Calu3 (cell line): ENCODE data around the gene SHC2. TPM values are rescaled to one million over a fixed set of nuclear protein-coding genes. Genes with fewer than 3 reads are reported as not detected.

Source experiments
- BruUV-seq: library from RNA; stranded (reverse); fragments of 400-500 nt; replicated peaks from 2 replicates; lab custom pipeline; 2021; lab: Mats Ljungman, UMichigan
- CTCF ChIA-PET: fragments of 300-600 bp; sonication (Branson Sonifier 250); formaldehyde crosslinking; loops from one replicate; lab custom pipeline; 2022; ENCODE audit warnings: antibody characterized with exemption; lab: Charles Lee
- DNase-seq: peaks from one replicate; pipeline ENCODE4 v3.0.0; 2022
- H3K27ac Mint-ChIP-seq: one replicate; pipeline ENCODE4 v1.8.0; 2022; ENCODE audit warnings: mixed read lengths; ENCODE audit not compliant: unreplicated experiment
- H3K27me3 Mint-ChIP-seq: one replicate; pipeline ENCODE4 v1.8.0; 2022; ENCODE audit warnings: mixed read lengths; ENCODE audit not compliant: unreplicated experiment
- H3K36me3 Mint-ChIP-seq: one replicate; pipeline ENCODE4 v1.8.0; 2022; ENCODE audit warnings: mild to moderate bottlenecking, moderate library complexity, mixed read lengths; ENCODE audit not compliant: insufficient read depth, unreplicated experiment
- H3K4me1 Mint-ChIP-seq: one replicate; pipeline ENCODE4 v1.8.0; 2022; ENCODE audit warnings: mild to moderate bottlenecking, low read depth, mixed read lengths; ENCODE audit not compliant: unreplicated experiment
- H3K4me3 Mint-ChIP-seq: one replicate; pipeline ENCODE4 v1.8.0; 2022; ENCODE audit warnings: mild to moderate bottlenecking, low read depth, moderate library complexity, mixed read lengths; ENCODE audit not compliant: unreplicated experiment
- H3K9me3 Mint-ChIP-seq: one replicate; pipeline ENCODE4 v1.8.0; 2022; ENCODE audit warnings: low read depth, mixed read lengths; ENCODE audit not compliant: unreplicated experiment
- intact Hi-C: fragments of 100-400 bp; cut with micrococcal nuclease; formaldehyde crosslinking; loops from one replicate; pipeline ENCODE4 v1.10.0; 2022; ENCODE audit not compliant: unreplicated experiment
- total RNA-seq: library from RNA; stranded (reverse); gene quantifications from 2 replicates; pipeline ENCODE4 v1.2.3, GENCODE V29; 2022
- TF ChIP-seq, protein P1 (sequence below): fragments of 200-600 bp; IDR thresholded peaks from one replicate; pipeline ENCODE4 v1.8.0; 2022; ENCODE audit warnings: antibody characterized with exemption; ENCODE audit not compliant: unreplicated experiment

The SHC2 gene
- total RNA-seq, 1 experiment from 2014 or later, result 8.4 TPM

DNA sequence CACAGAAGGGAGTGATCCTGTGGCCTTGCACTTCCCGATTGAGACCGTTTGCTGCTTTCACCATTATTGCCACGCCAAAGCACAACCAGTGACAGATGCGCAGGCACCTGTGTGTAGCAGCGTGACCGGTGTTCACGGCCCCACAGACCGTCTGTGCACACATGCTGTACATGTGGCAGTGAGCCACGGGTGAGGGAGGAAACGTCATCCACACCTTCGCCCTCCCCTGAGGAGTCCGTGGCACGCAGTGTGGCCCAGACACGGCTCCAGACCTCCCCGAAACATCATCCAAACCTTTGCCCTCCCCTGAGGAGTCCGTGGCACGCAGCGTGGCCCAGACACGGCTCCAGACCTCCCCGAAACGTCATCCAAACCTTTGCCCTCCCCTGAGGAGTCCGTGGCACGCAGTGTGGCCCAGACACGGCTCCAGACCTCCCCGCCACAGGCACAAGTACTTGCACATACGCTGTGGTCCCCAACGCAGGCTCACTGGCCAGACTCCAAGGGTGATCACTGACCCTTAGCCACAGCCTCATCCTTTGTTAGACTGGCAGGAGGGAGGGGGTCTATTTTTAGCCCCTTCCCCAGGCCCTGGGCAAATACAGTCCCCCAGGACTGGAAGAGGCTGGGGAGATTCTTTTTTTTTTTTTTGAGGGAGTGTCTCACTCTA, 7.9 kb upstream of the SHC2 start:
- no peaks in the 10 kb centered on the region for H3K9me3 Mint-ChIP-seq
- no peaks in the 10 kb centered on the region for H3K36me3 Mint-ChIP-seq
- intact Hi-C loops, result no loop called here
- H3K4me1 Mint-ChIP-seq, result no peaks in the 10 kb centered on the region
- peaks cover 13% of the 10 kb centered on the region for H3K27me3 Mint-ChIP-seq
- no TSS peak for BruUV-seq
- H3K4me3 Mint-ChIP-seq, result no peak overlapping the region
- no peak overlapping the region for H3K27ac Mint-ChIP-seq
- DNase-seq, result no peak
- CTCF ChIA-PET, result no interaction called here
- TF ChIP-seq, protein P1, sequence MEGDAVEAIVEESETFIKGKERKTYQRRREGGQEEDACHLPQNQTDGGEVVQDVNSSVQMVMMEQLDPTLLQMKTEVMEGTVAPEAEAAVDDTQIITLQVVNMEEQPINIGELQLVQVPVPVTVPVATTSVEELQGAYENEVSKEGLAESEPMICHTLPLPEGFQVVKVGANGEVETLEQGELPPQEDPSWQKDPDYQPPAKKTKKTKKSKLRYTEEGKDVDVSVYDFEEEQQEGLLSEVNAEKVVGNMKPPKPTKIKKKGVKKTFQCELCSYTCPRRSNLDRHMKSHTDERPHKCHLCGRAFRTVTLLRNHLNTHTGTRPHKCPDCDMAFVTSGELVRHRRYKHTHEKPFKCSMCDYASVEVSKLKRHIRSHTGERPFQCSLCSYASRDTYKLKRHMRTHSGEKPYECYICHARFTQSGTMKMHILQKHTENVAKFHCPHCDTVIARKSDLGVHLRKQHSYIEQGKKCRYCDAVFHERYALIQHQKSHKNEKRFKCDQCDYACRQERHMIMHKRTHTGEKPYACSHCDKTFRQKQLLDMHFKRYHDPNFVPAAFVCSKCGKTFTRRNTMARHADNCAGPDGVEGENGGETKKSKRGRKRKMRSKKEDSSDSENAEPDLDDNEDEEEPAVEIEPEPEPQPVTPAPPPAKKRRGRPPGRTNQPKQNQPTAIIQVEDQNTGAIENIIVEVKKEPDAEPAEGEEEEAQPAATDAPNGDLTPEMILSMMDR, result no peak

DNA sequence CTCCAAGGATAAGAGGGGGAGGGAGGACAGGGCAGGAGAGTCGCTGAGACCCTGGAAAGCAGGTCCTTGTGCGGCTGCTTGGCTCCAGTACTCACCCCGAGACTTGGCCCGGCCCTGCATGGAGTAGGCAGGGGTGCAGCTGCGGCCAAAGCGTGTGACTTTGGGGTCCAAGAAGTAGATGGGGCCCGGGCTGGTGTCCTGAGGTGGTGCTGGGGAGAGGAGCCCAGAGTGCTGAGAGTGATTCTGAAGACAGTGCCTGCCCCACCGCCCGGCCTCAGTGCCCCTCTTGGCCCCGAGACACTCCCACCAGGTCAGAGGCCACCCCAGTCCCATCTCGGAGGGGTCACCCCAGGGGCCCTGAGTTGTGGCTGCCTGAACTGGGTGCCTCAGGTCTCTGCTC, 6.7 kb upstream of the SHC2 start:
- peaks cover 13% of the 10 kb centered on the region for H3K27me3 Mint-ChIP-seq
- intact Hi-C loops, result no loop called here
- no peaks in the 10 kb centered on the region for H3K4me1 Mint-ChIP-seq
- H3K27ac Mint-ChIP-seq, result no peak overlapping the region
- H3K9me3 Mint-ChIP-seq, result no peaks in the 10 kb centered on the region
- TF ChIP-seq, protein P1, result no peak
- CTCF ChIA-PET, result interaction anchor here (0.5 kb wide), 1 partner anchor 11 kb away, joined by 8 read pairs; no protein-coding TSS in a partner anchor
- DNase-seq, result no peak
- no TSS peak for BruUV-seq
- peaks cover 3% of the 10 kb centered on the region for H3K36me3 Mint-ChIP-seq
- no peak overlapping the region for H3K4me3 Mint-ChIP-seq

DNA sequence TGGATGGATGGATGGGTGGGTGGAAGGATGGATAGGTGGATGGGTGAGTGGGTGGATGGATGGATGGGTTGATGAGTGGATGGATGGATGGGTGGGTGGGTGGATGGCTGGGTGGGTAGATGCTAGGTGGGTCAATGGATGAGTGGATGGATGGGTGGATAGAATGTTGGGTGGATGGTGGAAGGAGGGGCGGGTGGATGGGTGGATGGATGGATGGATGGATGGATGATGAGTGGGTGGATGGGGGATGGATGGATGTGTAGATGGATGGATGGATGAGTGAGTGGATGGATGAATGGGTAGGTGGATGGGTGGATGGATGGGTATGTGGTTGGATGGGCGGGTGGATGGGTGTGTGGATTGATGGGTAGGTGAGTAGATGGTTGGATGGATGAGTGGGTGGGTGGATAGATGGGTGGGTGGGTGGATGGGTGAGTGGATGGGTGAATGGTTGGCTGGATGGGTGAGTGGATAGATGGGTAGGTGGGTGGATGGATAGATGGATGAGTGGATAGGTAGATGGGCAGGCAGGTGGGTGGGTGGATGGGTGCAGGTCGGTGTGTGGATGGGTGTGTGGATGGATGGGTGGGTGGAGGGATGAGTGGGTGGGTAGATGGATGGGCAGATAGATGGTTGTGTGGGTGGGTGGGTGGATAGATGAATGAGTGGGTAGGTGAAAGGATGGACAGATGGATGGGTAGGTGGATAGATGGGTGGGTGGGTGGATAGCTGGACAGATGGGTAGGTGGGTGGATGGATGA, 4.4 kb upstream of the SHC2 start:
- H3K9me3 Mint-ChIP-seq, result no peaks in the 10 kb centered on the region
- no peak overlapping the region for H3K27ac Mint-ChIP-seq
- intact Hi-C loops, result no loop called here
- CTCF ChIA-PET, result no interaction called here
- peaks cover 15% of the 10 kb centered on the region for H3K36me3 Mint-ChIP-seq
- TF ChIP-seq, protein P1, result no peak
- BruUV-seq, result no TSS peak
- no peak for DNase-seq
- peaks cover 13% of the 10 kb centered on the region for H3K27me3 Mint-ChIP-seq
- H3K4me3 Mint-ChIP-seq, result no peak overlapping the region
- H3K4me1 Mint-ChIP-seq, result no peaks in the 10 kb centered on the region

DNA sequence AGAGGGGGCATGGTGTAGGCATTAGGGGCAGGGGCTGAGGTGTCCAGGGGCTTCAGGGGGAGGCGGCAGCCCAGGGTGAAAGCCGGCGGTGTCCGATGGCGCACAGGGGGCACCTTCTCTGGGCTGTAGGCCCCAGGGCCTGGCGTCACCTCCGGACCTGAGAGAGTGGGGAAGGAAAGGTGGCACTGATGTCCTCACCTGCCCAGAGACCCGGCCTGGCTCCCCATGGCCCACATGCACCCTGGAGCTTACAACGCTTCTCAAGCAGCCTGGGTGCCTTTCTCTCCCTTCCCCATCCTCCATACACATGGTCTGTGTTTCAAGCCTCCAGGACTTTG, 3.3 kb upstream of the SHC2 start:
- Mint-ChIP-seq H3K4me1 (no peaks in the 10 kb centered on the region), H3K27ac (no peak overlapping the region), H3K27me3 (peaks cover 13% of the 10 kb centered on the region), H3K36me3 (peaks cover 23% of the 10 kb centered on the region), H3K9me3 (no peaks in the 10 kb centered on the region), H3K4me3 (no peak overlapping the region)
- TF ChIP-seq, protein P1, result no peak
- CTCF ChIA-PET, result no interaction called here
- no peak for DNase-seq
- BruUV-seq, result no TSS peak
- intact Hi-C loops, result no loop called here
